ENCODE results near the gene FBXL2. TPM values are rescaled to one million over a fixed set of nuclear protein-coding genes. Genes with fewer than 3 reads are reported as not detected.

Gene FBXL2
- total and polyA plus RNA-seq, 2 of the 4 experiments (the other 2 are of a cell fraction) = 15.8 to 21.0 TPM

DNA sequence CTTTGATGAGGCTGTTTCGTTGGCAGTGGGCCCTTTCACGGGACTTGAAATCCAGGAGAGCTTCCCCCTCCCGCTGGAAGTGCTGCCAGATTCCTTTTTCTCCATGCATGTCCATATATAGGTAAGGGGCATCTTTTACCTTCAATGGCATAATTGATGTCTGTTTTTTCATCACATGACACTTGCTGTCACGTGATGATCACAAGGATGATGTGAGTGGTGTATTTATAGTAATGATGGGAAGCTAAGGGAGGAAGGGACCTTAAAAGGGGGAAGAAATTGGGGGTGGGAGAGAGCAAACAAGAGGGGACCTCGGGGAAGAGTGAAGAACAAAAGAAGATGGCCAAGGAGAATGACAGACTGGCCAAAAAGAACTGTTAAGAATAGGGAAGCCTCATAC is 47.3 kb upstream of the FBXL2 start:
- H3K4ac ChIP-seq (ENCODE audit: low read depth, low read length) = no peak overlapping the region
- no peak overlapping the region for H3K27ac ChIP-seq (ENCODE audit: insufficient read depth, low read length)
- H2BK120ac ChIP-seq (ENCODE audit: low read depth, low read length) = no peak overlapping the region
- intact Hi-C loops (cut with micrococcal nuclease) (no loop called here), dilution Hi-C loops (cut with HindIII; ENCODE audit: low sequenced_read_pairs, unreplicated experiment) (no loop called here), in situ Hi-C loops (cut with MboI; ENCODE audit: low sequenced_read_pairs) (no loop called here)
- no peak for DNase-seq
- H4K5ac ChIP-seq (ENCODE audit: low read depth, low read length) = no peak overlapping the region
- no peak overlapping the region for H2AK5ac ChIP-seq (ENCODE audit: low read depth, low read length)
- H3K4me3 ChIP-seq (ENCODE audit: insufficient read depth, low read depth, low read length) = no peak overlapping the region
- H2BK20ac ChIP-seq (ENCODE audit: low read depth, low read length) = no peak overlapping the region
- no peak overlapping the region for H3K56ac ChIP-seq (ENCODE audit: extremely low read depth, insufficient read depth, low read length)
- H3K36me3 ChIP-seq (ENCODE audit: control insufficient read depth, insufficient read depth, low read length) = no peaks in the 10 kb centered on the region
- no peak overlapping the region for H3K23ac ChIP-seq (ENCODE audit: low read depth, low read length)
- 60% methylated on average over 1 of the region's 5 CpGs; no CpG with 5 or more reads in 1 of the 2 experiments for WGBS, 2 experiments (ENCODE audit: extremely low coverage in 2 of 2, insufficient read length in 1 of 2)
- no peak overlapping the region for H3K9ac ChIP-seq (ENCODE audit: low read depth, low read length)
- no peak overlapping the region for H2BK5ac ChIP-seq (ENCODE audit: low read depth, low read length, poor library complexity, severe bottlenecking)
- no peak overlapping the region for H4K91ac ChIP-seq (ENCODE audit: insufficient read depth, low read depth, low read length)
- H3K9me1 ChIP-seq (ENCODE audit: insufficient read depth, low read length) = no peaks in the 10 kb centered on the region
- no TSS peak for BruUV-seq (replicated peaks)
- no peaks in the 10 kb centered on the region for H4K20me1 ChIP-seq (ENCODE audit: insufficient read depth, low read length)
- H2AK9ac ChIP-seq (replicated peaks; ENCODE audit: low read depth, low read length, poor library complexity) = no peak overlapping the region
- no peak overlapping the region for H4K8ac ChIP-seq (ENCODE audit: low read depth in 2 of 2, low read length in 2 of 2)
- ATAC-seq (ENCODE audit: low read depth) = no peak
- H3K14ac ChIP-seq (replicated peaks; ENCODE audit: low read depth, low read length) = no peak overlapping the region
- H3K4me1 ChIP-seq (ENCODE audit: control insufficient read depth, insufficient read depth, low read length) = no peaks in the 10 kb centered on the region
- peaks cover 17% of the 10 kb centered on the region for H3K27me3 ChIP-seq (ENCODE audit: control insufficient read depth, insufficient read depth, low read length)
- H3K18ac ChIP-seq (ENCODE audit: low read depth, low read length) = no peak overlapping the region
- no peaks in the 10 kb centered on the region for H3K79me1 ChIP-seq (ENCODE audit: low read depth in 1 of 2, low read length in 2 of 2)
- no peak overlapping the region for H2AFZ ChIP-seq (replicated peaks; ENCODE audit: low read length, poor library complexity)
- no peaks in the 10 kb centered on the region for H3K9me3 ChIP-seq (ENCODE audit: control insufficient read depth, insufficient read depth, low read length)
- CTCF ChIA-PET = no interaction called here
- POLR2A ChIA-PET (ENCODE audit: unreplicated experiment) = no interaction called here
- no peak overlapping the region for H3K4me2 ChIP-seq (ENCODE audit: low read depth, low read length)
- TF ChIP-seq MAFK (IDR thresholded peaks at IDR 0.05; ENCODE audit: low read depth, low read length) = no peak
- no peak overlapping the region for H2BK15ac ChIP-seq (ENCODE audit: low read depth, low read length)
